Loucy (cell line): Measurements from ENCODE around the gene FN3KRP.

Experiments used
- H2AFZ ChIP-seq: fragments of 200-600 bp; sonication (generic); 2 replicates; pipeline ENCODE4 v1.6.0; 2016; ENCODE audit warnings: antibody characterized with exemption, mild to moderate bottlenecking, low read length, moderate library complexity
- H3F3A ChIP-seq: fragments of 200-600 bp; 2 replicates; pipeline ENCODE4 v1.6.0; 2016; ENCODE audit warnings: antibody characterized with exemption, low read depth, mild to moderate bottlenecking
- H3K27me3 ChIP-seq: fragments of 200-600 bp; sonication (generic); 2 replicates; pipeline ENCODE4 v1.6.1; 2014; ENCODE audit warnings: low read length, mild to moderate bottlenecking; ENCODE audit not compliant: insufficient read depth, poor library complexity, severe bottlenecking
- H3K36me3 ChIP-seq: fragments of 200-600 bp; sonication (generic); 2 replicates; pipeline ENCODE4 v1.6.1; 2016; ENCODE audit warnings: low read length; ENCODE audit not compliant: insufficient read depth
- H3K4me1 ChIP-seq: fragments of 200-600 bp; sonication (generic); 2 replicates; pipeline ENCODE4 v1.5.1; 2014; ENCODE audit warnings: low read length, mild to moderate bottlenecking; ENCODE audit not compliant: insufficient read depth, poor library complexity, severe bottlenecking
- H3K4me2 ChIP-seq: fragments of 200-600 bp; sonication (generic); 2 replicates; pipeline ENCODE4 v1.6.0; 2014; ENCODE audit warnings: antibody characterized with exemption, low read length, low read depth, mild to moderate bottlenecking; ENCODE audit not compliant: poor library complexity, severe bottlenecking
- H3K4me3 ChIP-seq: fragments of 200-600 bp; sonication (generic); 2 replicates; pipeline ENCODE4 v1.5.1; 2014; ENCODE audit warnings: low read length, mild to moderate bottlenecking, mixed read lengths; ENCODE audit not compliant: poor library complexity, severe bottlenecking
- H3K79me2 ChIP-seq: fragments of 200-600 bp; sonication (generic); 2 replicates; pipeline ENCODE4 v1.6.1; 2014; ENCODE audit warnings: low read length; ENCODE audit not compliant: insufficient read depth
- H3K9ac ChIP-seq: fragments of 200-600 bp; sonication (generic); 2 replicates; pipeline ENCODE4 v1.6.0; 2014; ENCODE audit warnings: mild to moderate bottlenecking, low read depth, low read length, moderate library complexity; ENCODE audit not compliant: poor library complexity, severe bottlenecking
- H3K9me2 ChIP-seq: fragments of 200-600 bp; sonication (generic); replicated peaks from 2 replicates; pipeline ENCODE4 v1.6.1; 2016; ENCODE audit warnings: low read depth, low read length, mixed read lengths
- H3K9me3 ChIP-seq: fragments of 200-600 bp; sonication (generic); 2 replicates; pipeline ENCODE4 v1.6.1; 2014; ENCODE audit warnings: mild to moderate bottlenecking, antibody characterized with exemption, low read length, low read depth; ENCODE audit not compliant: insufficient read depth
- H4K20me1 ChIP-seq: fragments of 200-600 bp; sonication (generic); 2 replicates; pipeline ENCODE4 v1.6.0; 2014; ENCODE audit warnings: antibody characterized with exemption, low read length, mild to moderate bottlenecking; ENCODE audit not compliant: insufficient read depth, poor library complexity, severe bottlenecking
- EZH2phosphoT487 ChIP-seq: fragments of 200-600 bp; IDR thresholded peaks from 2 replicates; pipeline ENCODE4 v1.6.1; 2018; ENCODE audit warnings: antibody characterized with exemption, mild to moderate bottlenecking, moderate library complexity, borderline replicate concordance
- TF ChIP-seq, protein P1 (sequence below): fragments of 200-600 bp; sonication (generic); conservative IDR thresholded peaks from 2 replicates; pipeline ENCODE4 v1.5.1; 2014; ENCODE audit warnings: mild to moderate bottlenecking, antibody characterized with exemption, low read length

FN3KRP gene

DNA sequence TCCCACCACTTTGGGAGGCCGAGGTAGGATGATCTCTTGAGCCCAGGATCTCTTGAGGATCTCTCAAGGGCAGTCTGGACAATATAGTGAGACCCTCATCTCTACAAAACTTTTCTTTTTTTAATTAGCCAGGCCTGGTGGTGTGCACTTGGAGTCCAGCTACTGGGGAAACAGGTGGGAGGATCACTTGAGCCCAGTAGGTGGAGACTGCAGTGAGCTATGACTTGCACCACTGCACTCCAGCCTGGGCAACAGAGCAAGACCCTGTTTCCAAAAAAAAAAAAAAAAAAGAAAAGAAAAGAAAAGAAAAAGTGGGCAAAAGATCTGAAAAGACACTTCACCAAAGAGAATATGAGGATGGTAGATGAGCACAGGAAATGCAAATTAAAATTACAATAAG is 33.0 kb upstream of the FN3KRP start:
- Histone ChIP-seq H3K4me2 (no peak overlapping the region), H4K20me1 (no peaks in the 10 kb centered on the region), H3K9me3 (peaks cover 4% of the 10 kb centered on the region; the same call in 1 of the 2 replicates), H3K9me2 (no peaks in the 10 kb centered on the region), H2AFZ (no peak overlapping the region), H3K9ac (no peak overlapping the region), H3F3A (no peaks in the 10 kb centered on the region), H3K36me3 (no peaks in the 10 kb centered on the region), H3K4me3 (no peak overlapping the region), H3K4me1 (no peaks in the 10 kb centered on the region), H3K27me3 (no peaks in the 10 kb centered on the region), H3K79me2 (no peaks in the 10 kb centered on the region)
- TF ChIP-seq, protein P1, sequence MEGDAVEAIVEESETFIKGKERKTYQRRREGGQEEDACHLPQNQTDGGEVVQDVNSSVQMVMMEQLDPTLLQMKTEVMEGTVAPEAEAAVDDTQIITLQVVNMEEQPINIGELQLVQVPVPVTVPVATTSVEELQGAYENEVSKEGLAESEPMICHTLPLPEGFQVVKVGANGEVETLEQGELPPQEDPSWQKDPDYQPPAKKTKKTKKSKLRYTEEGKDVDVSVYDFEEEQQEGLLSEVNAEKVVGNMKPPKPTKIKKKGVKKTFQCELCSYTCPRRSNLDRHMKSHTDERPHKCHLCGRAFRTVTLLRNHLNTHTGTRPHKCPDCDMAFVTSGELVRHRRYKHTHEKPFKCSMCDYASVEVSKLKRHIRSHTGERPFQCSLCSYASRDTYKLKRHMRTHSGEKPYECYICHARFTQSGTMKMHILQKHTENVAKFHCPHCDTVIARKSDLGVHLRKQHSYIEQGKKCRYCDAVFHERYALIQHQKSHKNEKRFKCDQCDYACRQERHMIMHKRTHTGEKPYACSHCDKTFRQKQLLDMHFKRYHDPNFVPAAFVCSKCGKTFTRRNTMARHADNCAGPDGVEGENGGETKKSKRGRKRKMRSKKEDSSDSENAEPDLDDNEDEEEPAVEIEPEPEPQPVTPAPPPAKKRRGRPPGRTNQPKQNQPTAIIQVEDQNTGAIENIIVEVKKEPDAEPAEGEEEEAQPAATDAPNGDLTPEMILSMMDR = no peak
- TF ChIP-seq EZH2phosphoT487 = no peak

DNA sequence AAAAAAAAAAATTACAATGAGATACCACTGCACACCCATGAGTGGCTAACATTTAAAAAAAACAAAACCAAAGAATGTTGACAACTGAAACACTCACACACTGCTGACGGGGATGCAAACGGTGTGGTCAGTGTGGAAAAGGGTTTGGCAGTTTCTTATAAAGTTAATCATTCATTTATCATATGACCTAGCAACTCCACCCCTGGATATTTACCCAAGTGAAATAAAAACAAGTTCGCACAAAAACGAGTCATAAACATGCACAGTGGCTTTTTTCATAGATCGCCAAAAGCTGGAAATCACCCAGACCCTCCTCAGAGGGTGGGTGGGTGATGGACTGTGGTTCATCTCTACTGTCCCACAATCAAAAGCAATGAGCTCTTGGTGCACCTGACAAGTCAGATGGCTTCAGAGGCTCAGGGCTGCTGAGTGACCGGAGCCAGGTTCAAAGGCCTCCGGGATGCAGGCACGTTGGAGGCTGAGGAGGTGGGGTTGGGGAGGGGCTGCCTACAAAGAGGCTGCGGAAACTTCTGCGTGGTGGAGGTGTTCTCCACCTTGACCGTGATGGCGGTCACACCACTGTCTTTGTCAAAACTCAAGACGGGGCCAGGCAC is 32.2 kb upstream of the FN3KRP start:
- H3K4me1 ChIP-seq = no peaks in the 10 kb centered on the region
- no peak overlapping the region for H3K9ac ChIP-seq

DNA sequence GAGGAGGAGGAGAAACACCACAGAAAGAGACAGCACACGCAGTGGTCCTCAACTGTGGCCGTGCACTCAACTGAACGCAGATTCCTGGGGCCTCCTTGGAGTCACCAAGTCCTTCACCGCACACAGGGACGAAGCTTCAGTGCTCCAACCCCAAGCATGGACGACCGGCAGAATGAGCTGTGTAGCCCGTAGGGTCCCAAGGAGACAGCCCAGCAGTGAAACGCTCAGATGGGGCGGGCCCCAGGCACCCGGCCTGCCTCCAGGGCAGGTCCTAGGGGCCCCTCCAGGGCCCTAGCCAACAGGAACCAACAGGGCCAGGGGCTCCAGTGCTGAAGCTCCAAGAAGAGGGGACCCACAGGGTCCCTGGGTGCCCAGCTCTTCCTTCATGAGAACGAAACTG is 31.2 kb upstream of the FN3KRP start:
- no peak overlapping the region for H3K4me2 ChIP-seq
- TF ChIP-seq, protein P1 = no peak
- TF ChIP-seq EZH2phosphoT487 = no peak

More for the DNA sequence above, 32.2 kb upstream of the FN3KRP start:
- H2AFZ ChIP-seq = no peak overlapping the region
- H4K20me1 ChIP-seq = no peaks in the 10 kb centered on the region
- no peak overlapping the region for H3K4me3 ChIP-seq
- TF ChIP-seq EZH2phosphoT487 = no peak
- H3K36me3 ChIP-seq = no peaks in the 10 kb centered on the region
- H3K4me2 ChIP-seq = no peak overlapping the region
- H3K27me3 ChIP-seq = no peaks in the 10 kb centered on the region
- H3K9me3 ChIP-seq = peaks cover 4% of the 10 kb centered on the region; the same call in 1 of the 2 replicates
- H3K79me2 ChIP-seq = no peaks in the 10 kb centered on the region
- no peaks in the 10 kb centered on the region for H3F3A ChIP-seq
- no peaks in the 10 kb centered on the region for H3K9me2 ChIP-seq

More for the DNA sequence above, 31.2 kb upstream of the FN3KRP start:
- Histone ChIP-seq H3K36me3 (no peaks in the 10 kb centered on the region), H3K4me3 (no peak overlapping the region), H4K20me1 (no peaks in the 10 kb centered on the region), H3K9me2 (no peaks in the 10 kb centered on the region), H2AFZ (no peak overlapping the region), H3K79me2 (no peaks in the 10 kb centered on the region), H3F3A (no peaks in the 10 kb centered on the region), H3K4me1 (no peaks in the 10 kb centered on the region), H3K9ac (no peak overlapping the region), H3K9me3 (peaks cover 4% of the 10 kb centered on the region; the same call in 1 of the 2 replicates), H3K27me3 (no peaks in the 10 kb centered on the region)
